ENCODE results near the gene PIWIL1. TPM values are rescaled to one million over a fixed set of nuclear protein-coding genes. Genes with fewer than 3 reads are reported as not detected.

PIWIL1 gene
- total RNA-seq, 1 donor from 2014 or later, result not detected

DNA sequence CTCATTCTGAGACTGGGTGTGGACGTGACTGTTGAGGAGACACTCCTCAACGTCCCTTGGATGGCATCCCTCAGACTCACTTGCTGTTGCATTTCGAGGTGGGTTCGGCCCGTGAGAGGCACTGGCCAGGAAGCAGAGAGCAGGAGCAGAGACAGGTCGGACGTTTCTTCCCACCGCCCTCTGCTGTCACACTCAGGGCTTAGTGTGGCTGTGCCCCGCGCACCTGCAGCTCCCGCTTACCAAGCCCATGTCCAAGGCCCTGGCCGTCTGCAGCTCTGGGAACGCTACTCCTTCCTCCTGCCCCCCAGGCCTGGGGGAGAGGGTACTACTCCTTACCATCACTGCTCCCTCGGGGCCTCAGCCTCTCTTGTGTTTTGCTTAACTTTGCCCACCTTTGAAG lies 29.8 kb upstream of the PIWIL1 start:
- Mint-ChIP-seq H3K27ac (ENCODE audit: unreplicated experiment) (no peak overlapping the region), H3K4me1 (ENCODE audit: low read depth) (peaks cover 5% of the 10 kb centered on the region), H3K27me3 (ENCODE audit: low read depth) (peaks cover 14% of the 10 kb centered on the region), H3K9me3 (ENCODE audit: low read depth) (peaks cover 3% of the 10 kb centered on the region), H3K4me3 (ENCODE audit: unreplicated experiment) (no peak overlapping the region), H3K36me3 (ENCODE audit: low read depth) (no peaks in the 10 kb centered on the region)
- TF ChIP-seq, protein P1, sequence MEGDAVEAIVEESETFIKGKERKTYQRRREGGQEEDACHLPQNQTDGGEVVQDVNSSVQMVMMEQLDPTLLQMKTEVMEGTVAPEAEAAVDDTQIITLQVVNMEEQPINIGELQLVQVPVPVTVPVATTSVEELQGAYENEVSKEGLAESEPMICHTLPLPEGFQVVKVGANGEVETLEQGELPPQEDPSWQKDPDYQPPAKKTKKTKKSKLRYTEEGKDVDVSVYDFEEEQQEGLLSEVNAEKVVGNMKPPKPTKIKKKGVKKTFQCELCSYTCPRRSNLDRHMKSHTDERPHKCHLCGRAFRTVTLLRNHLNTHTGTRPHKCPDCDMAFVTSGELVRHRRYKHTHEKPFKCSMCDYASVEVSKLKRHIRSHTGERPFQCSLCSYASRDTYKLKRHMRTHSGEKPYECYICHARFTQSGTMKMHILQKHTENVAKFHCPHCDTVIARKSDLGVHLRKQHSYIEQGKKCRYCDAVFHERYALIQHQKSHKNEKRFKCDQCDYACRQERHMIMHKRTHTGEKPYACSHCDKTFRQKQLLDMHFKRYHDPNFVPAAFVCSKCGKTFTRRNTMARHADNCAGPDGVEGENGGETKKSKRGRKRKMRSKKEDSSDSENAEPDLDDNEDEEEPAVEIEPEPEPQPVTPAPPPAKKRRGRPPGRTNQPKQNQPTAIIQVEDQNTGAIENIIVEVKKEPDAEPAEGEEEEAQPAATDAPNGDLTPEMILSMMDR (IDR thresholded peaks at IDR 0.05), result no peak
- no peak for DNase-seq (ENCODE audit: low spot score)

DNA sequence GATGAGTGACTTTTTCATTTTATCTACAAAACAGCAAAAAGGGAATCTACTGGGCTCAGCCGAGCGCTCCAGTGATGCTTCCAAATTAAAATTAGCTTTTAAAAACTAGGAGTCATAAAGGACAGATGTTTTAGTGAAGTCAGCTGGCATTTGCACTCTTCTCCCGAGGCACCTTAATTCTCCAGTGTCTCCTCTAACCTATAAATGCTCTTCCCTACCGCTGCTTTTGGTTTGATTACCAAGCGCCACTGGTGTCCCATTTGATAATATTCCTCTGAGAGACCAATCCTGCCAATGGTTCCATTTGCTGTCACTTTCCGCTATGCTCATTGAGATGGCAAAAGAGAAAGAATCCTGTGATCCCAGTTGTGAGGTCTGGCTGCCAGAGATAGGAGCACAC lies 29.3 kb upstream of the PIWIL1 start:
- no peak overlapping the region for H3K27ac Mint-ChIP-seq (ENCODE audit: unreplicated experiment)
- no peak for DNase-seq (ENCODE audit: low spot score)
- TF ChIP-seq, protein P1 (IDR thresholded peaks at IDR 0.05), result no peak
- H3K27me3 Mint-ChIP-seq (ENCODE audit: low read depth), result peaks cover 10% of the 10 kb centered on the region
- H3K4me1 Mint-ChIP-seq (ENCODE audit: low read depth), result peaks cover 5% of the 10 kb centered on the region
- H3K4me3 Mint-ChIP-seq (ENCODE audit: unreplicated experiment), result no peak overlapping the region
- no peaks in the 10 kb centered on the region for H3K36me3 Mint-ChIP-seq (ENCODE audit: low read depth)
- peaks cover 3% of the 10 kb centered on the region for H3K9me3 Mint-ChIP-seq (ENCODE audit: low read depth)

DNA sequence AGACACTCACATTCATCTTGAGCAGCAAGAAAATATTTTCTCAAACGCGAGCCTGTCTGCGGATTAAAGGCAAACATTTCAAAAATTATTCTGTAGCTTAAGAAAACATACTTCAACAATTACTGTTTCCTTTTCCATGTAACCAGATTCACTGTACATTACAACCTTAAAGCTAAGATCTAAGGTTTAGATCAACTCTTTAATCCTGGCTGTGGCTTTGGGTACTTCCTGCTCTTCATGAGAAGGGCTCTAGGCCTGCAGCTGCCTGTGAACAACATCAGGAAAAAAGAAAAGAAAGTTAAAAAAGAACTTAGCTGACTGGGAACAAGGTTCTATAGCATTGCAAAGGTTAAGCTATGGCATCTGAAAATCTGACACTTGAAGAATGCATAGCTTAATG lies 21.4 kb upstream of the PIWIL1 start:
- DNase-seq (ENCODE audit: low spot score), result no peak
- TF ChIP-seq, protein P1 (IDR thresholded peaks at IDR 0.05), result peak; percentile 24
- H3K4me1 Mint-ChIP-seq (ENCODE audit: low read depth), result peaks cover 4% of the 10 kb centered on the region
- H3K36me3 Mint-ChIP-seq (ENCODE audit: low read depth), result no peaks in the 10 kb centered on the region
- no peak overlapping the region for H3K4me3 Mint-ChIP-seq (ENCODE audit: unreplicated experiment)
- no peak overlapping the region for H3K27ac Mint-ChIP-seq (ENCODE audit: unreplicated experiment)
- no peaks in the 10 kb centered on the region for H3K27me3 Mint-ChIP-seq (ENCODE audit: low read depth)
- peaks cover 5% of the 10 kb centered on the region for H3K9me3 Mint-ChIP-seq (ENCODE audit: low read depth)

DNA sequence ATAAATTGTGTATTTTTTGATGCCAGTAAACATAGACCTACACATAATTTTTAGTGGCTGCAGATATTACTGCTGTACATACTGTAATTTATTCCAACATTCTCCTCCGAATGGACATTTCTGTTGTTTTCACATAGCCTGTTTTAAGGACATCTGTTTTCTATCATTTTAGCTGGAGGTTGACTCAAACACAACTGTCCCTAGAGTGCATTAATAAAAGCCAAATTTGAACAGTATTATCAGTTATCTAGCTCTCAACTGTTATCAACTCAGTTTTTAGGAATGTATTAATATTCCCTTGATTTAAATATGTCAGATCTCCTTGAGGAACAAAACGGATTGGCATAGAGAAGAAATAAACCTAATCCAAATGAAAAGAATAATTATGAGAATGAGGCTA lies 17.2 kb upstream of the PIWIL1 start:
- no peak overlapping the region for H3K4me3 Mint-ChIP-seq (ENCODE audit: unreplicated experiment)
- TF ChIP-seq, protein P1 (IDR thresholded peaks at IDR 0.05), result no peak
- no peak overlapping the region for H3K27ac Mint-ChIP-seq (ENCODE audit: unreplicated experiment)
- H3K27me3 Mint-ChIP-seq (ENCODE audit: low read depth), result peaks cover 7% of the 10 kb centered on the region
- no peak for DNase-seq (ENCODE audit: low spot score)
- H3K36me3 Mint-ChIP-seq (ENCODE audit: low read depth), result no peaks in the 10 kb centered on the region
- peaks cover 3% of the 10 kb centered on the region for H3K9me3 Mint-ChIP-seq (ENCODE audit: low read depth)
- H3K4me1 Mint-ChIP-seq (ENCODE audit: low read depth), result no peaks in the 10 kb centered on the region

DNA sequence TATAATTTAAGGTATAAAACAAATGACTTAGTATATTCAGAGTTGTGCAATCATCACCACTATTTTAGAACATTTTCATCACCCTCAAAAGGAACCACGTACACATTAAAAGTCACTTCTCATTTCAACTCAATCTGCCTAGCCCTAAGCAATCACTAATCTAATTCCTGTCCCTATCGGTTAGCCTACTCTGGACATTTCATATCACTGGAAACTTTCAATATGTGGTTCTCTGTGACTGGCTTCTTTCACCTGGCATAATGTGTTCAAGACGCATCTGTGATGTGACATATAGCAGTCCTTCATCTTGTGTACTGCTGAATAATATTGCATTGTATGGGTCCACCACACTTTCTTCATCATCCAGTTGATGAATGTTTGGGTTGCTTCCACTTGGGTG lies 15.4 kb upstream of the PIWIL1 start:
- TF ChIP-seq, protein P1 (IDR thresholded peaks at IDR 0.05), result no peak
- no peak for DNase-seq (ENCODE audit: low spot score)
- Mint-ChIP-seq H3K9me3 (ENCODE audit: low read depth) (peaks cover 3% of the 10 kb centered on the region), H3K27me3 (ENCODE audit: low read depth) (peaks cover 11% of the 10 kb centered on the region), H3K4me1 (ENCODE audit: low read depth) (no peaks in the 10 kb centered on the region), H3K27ac (ENCODE audit: unreplicated experiment) (no peak overlapping the region), H3K4me3 (ENCODE audit: unreplicated experiment) (no peak overlapping the region), H3K36me3 (ENCODE audit: low read depth) (no peaks in the 10 kb centered on the region)

Data from chondrocyte (in vitro differentiated cells).